NOMO-1 treated with dmso at 0.1 percent for 144 hours (cell line): ENCODE measurements around the gene KCNJ14.

Experiments
- DNase-seq: peaks from one replicate; lab custom pipeline; 2025; ENCODE audit not compliant: unreplicated experiment; lab: John Stamatoyannopoulos, UW

KCNJ14 gene

DNA sequence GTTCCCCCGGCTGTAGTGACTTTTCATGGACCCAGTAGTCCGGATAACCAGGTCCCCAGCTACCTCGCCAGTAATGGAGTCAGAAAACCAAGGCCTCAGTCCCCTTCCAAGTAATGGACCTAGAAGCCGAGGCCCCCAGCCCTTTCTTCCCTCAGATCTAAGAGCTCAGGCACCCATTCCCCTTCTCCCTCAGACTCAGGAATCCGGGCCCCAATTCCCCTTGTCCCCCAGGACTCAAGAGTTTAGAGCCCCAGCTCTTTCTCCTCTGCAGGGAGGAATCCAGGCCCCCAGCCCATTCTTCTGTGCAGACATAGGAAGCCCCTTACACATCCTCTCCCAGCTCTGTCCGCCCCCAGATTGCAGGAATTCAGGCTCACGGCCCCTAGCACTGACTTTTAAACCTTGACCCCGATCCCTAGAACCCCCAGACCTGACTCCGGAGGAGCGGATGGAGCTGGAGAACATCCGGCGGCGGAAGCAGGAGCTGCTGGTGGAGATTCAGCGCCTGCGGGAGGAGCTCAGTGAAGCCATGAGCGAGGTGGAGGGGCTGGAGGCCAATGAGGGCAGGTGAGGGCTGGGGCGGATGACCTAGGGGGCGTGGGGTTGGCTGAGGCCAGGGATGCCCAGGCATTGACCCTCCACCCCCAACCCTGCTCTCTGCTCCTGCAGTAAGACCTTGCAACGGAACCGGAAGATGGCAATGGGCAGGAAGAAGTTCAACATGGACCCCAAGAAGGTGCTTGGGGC lies 14.7 kb downstream of the KCNJ14 start:
- no peak for DNase-seq

DNA sequence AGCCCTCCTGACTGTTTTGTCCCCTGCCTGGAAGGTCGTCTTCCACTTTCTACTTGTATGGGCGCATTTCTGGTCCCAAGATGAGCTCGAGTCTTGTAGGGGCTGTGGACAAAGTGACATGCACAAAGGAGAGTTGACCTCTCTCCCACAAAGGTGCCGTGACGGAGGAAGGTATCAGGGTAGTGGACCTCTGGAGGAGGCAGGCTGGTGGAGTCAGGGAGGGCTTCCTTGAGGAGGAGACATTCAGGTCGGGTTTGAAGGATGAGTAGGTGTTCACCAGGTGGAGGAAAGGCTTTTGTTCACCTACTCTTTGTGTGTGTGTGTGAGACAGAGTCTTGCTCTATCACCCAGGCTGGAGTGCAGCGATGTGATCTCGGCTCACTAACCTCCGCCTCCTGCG lies 15.5 kb downstream of the KCNJ14 start:
- no peak for DNase-seq

GRCh38 chr19:48471836-48472235 lies 16.5 kb downstream of the KCNJ14 start:
- DNase-seq = no peak

DNA sequence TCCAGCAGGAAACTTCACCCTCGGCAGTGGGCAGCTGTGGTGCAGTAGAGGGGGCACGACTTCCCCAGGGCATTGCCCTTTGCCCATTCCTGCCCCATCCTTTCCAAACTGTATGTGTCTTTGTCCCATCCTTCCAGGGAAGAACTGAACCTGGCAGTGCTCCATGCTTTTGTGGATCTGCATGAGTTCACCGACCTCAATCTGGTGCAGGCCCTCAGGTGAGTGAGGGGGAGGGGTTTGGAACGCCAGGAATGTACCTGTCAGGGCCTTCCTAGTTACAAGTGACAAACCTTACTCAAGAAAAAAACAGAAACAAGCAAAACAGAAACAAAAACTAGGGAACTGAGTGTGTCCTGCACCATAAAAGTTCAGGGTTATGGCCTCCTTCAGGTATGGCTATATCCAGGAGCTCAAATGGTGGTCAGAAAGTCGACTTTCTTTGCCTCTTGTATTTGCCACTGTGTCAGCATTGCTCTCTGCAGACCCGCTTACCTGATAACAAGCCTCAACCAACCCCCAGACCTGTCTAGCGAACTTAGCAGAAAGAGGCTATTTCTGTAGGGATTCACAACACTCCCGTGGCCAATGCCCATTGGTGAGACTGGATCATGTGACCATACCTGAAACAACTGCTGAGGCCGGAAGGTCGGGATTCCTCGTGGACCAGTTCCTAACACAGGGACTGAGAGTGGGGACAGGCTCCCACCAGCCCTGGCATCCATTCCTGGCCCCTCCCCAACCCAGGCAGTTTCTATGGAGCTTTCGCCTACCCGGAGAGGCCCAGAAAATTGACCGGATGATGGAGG lies 18.0 kb downstream of the KCNJ14 start:
- no peak for DNase-seq

- no peak for DNase-seq
Measured at GRCh38 chr19:48474084-48474592, 18.8 kb downstream of the KCNJ14 start.

DNA sequence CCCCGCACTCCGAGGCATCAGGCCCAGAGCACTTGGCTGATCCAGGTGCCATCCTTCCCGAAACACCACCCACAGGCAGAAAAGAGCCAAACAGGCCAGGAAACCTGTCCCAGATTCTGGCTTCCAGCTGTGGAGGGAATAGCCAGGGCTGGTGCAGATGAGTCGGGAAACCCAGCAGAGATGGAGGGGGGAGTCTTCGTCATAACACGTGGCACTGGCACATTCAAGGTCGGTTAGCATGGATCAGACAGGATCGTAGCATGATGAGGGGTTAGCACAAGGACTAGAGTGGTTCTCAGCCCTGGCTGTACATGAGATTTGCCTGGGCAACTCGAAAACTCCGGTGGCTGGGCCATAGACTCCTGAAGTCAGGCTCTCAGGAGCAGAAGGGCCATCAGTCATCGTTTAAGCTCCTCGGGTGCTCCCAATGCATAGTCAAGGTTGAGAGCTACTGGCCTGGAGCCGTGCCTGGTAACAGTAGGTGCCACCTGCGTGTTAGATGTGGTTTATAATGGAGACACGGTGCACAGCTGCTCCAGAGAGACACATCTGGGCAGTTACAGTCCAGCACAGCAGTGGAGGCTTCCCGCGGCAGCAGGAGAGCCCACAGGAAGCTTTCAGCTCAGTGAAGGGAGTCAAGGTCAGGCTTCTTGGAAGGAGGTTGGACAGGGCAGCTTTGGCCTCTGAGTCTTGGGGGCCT lies 20.1 kb downstream of the KCNJ14 start:
- no peak for DNase-seq

- no peak for DNase-seq
Measured at GRCh38 chr19:48476176-48476575, 20.8 kb downstream of the KCNJ14 start.

- DNase-seq = no peak
Measured at GRCh38 chr19:48477067-48477685, 21.8 kb downstream of the KCNJ14 start.

DNA sequence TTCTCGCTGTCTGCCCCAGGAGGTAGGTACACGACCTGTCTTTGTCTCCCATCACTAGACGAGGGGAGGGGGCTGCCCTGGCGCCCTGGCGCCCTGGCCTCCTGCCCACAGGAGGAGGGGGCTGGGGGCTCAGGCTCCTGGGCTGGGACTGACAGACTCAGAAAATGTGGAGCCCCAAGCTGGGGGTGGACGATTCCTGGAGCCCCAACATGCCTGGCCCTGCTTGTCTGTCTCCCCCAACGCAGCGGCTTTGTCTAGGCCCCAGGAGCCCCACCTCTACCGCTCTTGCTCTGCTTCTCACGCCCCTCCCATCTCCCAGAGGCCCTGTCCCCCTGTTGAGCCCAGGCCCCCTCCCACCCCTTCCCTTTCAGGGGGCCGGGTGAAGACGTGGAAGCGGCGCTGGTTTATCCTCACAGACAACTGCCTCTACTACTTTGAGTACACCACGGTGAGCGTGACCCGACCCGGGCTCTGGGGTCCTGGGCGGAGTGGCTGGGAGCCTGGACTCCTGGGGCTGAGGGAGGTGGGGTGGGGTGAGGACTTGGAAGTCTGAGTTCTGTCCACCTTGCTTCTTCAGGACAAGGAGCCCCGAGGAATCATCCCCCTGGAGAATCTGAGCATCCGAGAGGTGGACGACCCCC lies 22.4 kb downstream of the KCNJ14 start:
- no peak for DNase-seq

DNA sequence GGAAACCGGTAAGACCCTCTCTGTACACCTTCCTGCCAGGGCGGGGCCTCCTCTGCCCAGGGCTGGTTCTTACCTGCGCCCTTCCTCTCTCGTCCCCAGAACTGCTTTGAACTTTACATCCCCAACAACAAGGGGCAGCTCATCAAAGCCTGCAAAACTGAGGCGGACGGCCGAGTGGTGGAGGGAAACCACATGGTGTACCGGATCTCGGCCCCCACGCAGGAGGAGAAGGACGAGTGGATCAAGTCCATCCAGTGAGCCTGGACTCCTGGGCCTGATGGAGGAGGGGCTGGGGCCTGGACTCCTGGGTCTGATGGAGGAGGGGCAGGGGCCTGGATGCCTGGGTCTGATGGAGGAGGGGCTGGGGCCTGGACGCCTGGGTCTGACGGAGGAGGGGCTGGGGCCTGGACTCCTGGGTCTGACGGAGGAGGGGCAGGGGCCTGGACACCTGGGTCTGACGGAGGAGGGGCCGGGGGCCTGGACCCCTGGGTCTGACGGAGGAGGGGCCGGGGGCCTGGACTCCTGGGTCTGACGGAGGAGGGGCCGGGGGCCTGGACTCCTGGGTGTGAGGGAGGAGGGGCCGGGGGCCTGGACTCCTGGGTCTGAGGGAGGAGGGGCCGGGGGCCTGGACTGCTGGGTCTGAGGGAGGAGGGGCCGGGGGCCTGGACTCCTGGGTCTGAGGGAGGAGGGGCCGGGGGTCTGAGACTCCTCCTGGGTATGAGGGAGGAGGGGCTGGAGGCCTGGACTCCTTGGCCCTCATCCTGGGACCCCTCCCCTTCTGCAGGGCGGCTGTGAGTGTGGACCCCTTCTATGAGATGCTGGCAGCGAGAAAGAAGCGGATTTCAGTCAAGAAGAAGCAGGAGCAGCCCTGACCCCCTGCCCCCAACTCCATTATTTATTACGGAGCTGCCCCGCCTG lies 23.2 kb downstream of the KCNJ14 start:
- DNase-seq = no peak

GRCh38 chr19:48479686-48480085 lies 24.3 kb downstream of the KCNJ14 start:
- DNase-seq = no peak

GRCh38 chr19:48480183-48480557 lies 24.8 kb downstream of the KCNJ14 start:
- no peak for DNase-seq

DNA sequence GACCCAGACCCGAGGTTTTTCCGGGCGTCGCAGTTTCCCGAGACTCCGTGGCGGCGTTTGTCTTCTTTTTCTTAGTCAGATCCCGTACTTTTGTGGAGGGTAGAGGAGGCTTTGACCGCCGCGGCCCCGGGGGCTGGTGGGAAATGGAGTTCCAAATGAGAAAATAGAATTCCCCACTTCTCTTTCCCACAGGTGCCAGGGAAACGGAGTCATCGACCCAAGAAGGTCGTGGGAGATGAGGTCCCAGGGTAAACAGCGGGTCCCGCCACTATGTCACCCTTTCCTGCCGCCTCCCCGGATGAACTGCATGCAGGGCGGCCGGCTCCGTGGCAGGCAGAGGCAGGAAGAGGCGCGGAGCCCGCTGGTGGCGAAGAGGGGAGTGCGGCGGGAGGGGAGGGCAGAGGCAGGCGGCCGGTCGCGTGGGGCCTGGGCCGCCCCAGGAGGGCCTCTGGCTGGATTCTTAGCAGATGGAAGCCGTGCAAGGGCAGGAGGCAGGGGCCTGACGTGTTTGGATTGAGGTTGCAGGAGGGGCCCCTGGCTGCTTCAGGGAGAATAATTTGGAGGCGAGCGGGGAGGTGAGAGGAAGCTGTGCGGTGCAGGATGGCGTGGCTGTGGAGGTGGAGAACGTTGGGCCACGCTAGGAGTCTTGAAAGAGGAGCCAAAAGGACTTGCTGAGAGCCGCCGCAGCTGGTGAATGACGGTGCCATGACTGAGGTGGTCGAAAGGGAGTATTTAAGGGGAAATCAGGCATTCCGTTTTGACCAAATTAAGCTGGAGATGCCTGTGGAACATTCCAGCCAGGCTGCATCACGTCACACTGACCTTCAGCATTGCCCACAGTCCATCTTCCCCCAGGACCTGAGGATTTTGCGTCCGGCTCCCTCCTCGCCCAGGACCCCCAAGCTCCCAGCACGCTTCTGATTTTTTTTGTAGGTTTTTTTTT lies 25.5 kb downstream of the KCNJ14 start:
- no peak for DNase-seq

DNA sequence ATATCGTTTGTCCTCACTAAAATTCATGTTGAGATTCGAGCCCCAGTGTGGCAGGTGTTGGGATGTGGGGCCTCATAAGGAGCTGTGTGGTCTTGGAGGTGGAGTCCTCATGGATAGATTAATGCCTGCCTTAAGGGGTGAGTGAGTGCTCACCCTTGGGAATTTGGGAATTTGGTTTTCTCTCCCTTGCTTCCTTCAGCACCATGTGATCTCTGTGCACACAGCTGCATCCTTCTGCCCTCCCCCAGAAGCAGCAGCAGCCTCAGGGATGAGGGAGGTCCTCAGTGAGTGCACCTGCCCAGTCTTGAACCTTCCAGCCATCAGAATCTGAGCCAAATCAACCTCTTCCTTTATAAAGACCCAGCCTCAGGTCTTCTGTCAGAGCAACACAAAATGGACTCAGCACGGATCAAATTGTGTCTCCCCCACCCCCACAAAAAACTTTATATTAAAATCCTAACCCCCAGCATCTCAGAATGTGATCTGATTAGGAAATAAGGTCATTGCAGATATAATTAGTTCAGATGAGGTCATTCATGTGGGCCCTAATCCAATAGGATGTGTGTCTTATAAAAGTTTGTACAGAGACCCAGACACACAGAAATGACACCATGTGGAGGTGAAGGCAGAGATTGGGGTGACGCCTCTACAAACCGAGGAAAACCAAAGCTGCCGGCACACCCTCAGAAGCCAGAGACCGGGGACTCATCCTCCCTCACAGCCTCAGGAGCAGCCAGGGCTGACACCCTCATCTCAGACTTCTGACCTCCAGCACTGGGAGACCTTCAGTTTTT lies 26.7 kb downstream of the KCNJ14 start:
- no peak for DNase-seq

DNA sequence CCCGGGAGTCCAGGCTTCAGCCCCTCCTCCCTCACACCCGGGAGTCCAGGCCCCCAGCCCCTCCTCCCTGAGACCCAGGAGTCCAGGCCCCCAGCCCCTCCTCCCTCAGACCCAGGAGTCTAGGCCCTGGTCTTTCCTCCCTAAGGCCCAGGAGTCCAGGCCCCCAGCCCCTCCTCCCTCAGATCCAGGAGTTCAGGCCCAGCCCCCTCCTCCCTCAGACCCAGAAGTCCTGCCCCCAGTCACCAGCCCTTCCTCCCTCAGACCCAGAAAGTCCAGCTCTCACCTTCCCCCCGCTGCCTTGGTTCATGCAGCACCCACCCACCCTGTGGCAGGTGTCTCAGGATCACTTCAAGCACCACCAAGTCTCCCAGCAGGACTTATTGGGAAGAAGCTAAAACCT lies 27.9 kb downstream of the KCNJ14 start:
- no peak for DNase-seq

GRCh38 chr19:48484247-48484893 lies 29.0 kb downstream of the KCNJ14 start:
- no peak for DNase-seq

GRCh38 chr19:48484931-48485612 lies 29.7 kb downstream of the KCNJ14 start:
- DNase-seq = no peak
